ENCODE results near the gene LAMA4. TPM values are rescaled to one million over a fixed set of nuclear protein-coding genes. Genes with fewer than 3 reads are reported as not detected.
A peak's percentile ranks its signal among the peaks of the same experiment; 100 is the strongest.

Gene LAMA4
- total RNA-seq, 1 donor from 2014 or later: 103 TPM

DNA sequence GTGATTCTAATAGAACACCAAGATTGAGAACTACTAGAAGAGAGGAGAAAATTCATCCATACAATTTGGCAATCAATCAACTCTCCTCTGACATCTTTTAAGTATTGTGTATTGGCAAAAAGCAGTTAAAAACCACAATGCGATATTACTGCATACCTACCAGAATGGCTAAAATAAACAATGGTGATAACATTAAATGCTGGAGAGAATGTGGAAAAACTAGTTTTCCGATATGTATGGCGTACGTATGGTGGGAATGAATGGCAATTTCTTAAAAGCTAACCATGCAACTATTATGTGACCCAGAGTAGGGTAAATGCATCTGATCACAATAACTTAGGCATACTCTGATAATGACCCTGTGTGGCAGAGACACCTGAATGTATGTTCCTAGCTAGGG, 29.3 kb upstream of the LAMA4 start:
- TF ChIP-seq, protein P1, sequence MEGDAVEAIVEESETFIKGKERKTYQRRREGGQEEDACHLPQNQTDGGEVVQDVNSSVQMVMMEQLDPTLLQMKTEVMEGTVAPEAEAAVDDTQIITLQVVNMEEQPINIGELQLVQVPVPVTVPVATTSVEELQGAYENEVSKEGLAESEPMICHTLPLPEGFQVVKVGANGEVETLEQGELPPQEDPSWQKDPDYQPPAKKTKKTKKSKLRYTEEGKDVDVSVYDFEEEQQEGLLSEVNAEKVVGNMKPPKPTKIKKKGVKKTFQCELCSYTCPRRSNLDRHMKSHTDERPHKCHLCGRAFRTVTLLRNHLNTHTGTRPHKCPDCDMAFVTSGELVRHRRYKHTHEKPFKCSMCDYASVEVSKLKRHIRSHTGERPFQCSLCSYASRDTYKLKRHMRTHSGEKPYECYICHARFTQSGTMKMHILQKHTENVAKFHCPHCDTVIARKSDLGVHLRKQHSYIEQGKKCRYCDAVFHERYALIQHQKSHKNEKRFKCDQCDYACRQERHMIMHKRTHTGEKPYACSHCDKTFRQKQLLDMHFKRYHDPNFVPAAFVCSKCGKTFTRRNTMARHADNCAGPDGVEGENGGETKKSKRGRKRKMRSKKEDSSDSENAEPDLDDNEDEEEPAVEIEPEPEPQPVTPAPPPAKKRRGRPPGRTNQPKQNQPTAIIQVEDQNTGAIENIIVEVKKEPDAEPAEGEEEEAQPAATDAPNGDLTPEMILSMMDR (IDR thresholded peaks at IDR 0.05; ENCODE audit: borderline replicate concordance): no peak
- no peak overlapping the region for H3K4me3 ChIP-seq
- no peaks in the 10 kb centered on the region for H3K36me3 ChIP-seq
- no peaks in the 10 kb centered on the region for H3K9me3 ChIP-seq (replicated peaks)
- intact Hi-C loops (cut with micrococcal nuclease): no loop called here
- no peak overlapping the region for H3K27ac ChIP-seq (replicated peaks)
- DNase-seq: no peak
- H3K4me1 ChIP-seq: peaks cover 60% of the 10 kb centered on the region
- no peaks in the 10 kb centered on the region for H3K27me3 ChIP-seq (ENCODE audit: low read depth)

DNA sequence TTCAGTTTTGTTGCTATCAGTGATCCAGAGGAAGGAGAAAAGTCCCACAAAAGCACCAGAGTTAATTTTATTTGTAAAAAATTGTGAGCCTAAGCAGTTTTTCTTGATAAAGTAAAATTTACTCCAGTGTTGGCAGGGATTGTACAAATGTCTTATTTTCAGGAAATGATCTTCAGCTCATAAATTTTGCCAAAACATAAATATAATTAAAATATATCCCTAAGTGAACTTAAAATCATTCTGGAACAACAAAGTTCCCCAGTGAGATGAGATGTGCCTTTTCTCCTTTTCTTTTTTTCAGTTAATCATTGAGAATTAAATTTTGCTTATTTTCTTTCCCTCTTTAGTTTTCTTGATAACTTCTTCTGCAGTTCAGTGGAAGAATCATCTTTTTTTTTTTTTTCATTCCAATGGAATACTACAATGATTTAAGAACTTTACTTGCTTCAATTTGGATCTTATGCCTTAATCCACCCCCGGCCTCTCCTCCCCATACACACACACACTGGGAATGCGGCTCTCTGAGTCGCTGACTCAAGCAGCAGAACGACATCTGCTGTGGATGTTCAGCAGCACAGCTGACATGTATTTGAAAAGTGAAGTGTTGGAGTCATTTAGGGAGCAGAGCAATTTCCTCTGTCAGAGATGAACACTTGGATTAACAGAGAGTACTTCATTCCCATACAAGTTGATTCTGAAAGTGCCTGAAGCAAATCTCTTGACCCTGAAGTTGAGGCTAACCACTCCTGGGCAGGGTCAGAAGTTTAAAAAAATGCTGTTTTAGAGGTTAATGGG, 27.7 kb upstream of the LAMA4 start:
- peaks cover 63% of the 10 kb centered on the region for H3K4me1 ChIP-seq
- intact Hi-C loops (cut with micrococcal nuclease): no loop called here
- H3K27me3 ChIP-seq (ENCODE audit: low read depth): no peaks in the 10 kb centered on the region
- peak overlapping the region; percentile 77 for H3K27ac ChIP-seq (replicated peaks)
- no peaks in the 10 kb centered on the region for H3K36me3 ChIP-seq
- no peak overlapping the region for H3K4me3 ChIP-seq
- TF ChIP-seq, protein P1 (IDR thresholded peaks at IDR 0.05; ENCODE audit: borderline replicate concordance): peak; percentile 71
- peak; percentile 64 for DNase-seq
- no peaks in the 10 kb centered on the region for H3K9me3 ChIP-seq (replicated peaks)

DNA sequence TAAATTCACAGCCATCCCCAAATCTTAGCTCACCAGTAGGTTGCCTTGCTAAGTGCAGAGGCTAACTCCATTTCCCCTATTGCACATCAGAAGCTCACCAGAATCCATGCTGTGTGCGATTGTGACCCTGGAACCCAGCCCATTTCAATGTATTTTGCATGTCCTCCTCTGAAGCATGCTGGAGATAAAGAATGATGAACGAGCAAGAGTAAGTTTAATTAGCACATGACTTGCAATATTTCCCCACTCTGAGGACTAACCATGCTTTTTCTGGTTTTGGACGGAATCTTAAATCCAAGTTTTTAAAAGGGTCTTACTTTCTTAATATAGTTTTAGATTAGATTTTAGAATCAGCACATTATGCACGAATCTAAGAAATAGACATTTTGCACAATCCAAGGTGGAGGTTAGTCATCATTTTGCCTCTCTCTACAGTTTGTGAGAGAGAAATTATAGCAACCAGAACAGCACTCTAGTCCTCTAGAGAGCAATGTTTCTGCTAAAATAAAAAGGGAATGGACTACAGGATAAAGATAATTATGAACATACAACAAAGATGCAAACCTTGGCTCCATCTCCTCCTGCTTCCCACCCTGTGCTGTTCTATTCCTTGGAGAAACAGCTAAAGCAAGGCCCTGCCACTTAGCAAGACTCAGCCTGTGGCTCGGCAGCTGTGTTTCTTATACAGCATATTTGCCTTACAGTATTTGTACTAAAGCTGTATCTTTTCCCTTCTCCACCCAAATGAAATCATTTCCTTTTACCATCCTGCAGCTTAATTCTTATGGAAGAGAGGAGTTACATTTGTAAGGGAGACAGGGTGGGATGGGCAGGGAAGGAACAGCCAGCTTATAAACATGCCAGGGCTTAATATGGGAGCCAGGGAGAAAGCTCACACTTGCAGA, 24.9 kb upstream of the LAMA4 start:
- no peaks in the 10 kb centered on the region for H3K27me3 ChIP-seq (ENCODE audit: low read depth)
- H3K4me3 ChIP-seq: peak overlapping the region; percentile 4
- H3K9me3 ChIP-seq (replicated peaks): no peaks in the 10 kb centered on the region
- TF ChIP-seq, protein P1 (IDR thresholded peaks at IDR 0.05; ENCODE audit: borderline replicate concordance): no peak
- no peak for DNase-seq
- peaks cover 52% of the 10 kb centered on the region for H3K4me1 ChIP-seq
- no peaks in the 10 kb centered on the region for H3K36me3 ChIP-seq
- intact Hi-C loops (cut with micrococcal nuclease): no loop called here
- peak overlapping the region; percentile 77 for H3K27ac ChIP-seq (replicated peaks)

DNA sequence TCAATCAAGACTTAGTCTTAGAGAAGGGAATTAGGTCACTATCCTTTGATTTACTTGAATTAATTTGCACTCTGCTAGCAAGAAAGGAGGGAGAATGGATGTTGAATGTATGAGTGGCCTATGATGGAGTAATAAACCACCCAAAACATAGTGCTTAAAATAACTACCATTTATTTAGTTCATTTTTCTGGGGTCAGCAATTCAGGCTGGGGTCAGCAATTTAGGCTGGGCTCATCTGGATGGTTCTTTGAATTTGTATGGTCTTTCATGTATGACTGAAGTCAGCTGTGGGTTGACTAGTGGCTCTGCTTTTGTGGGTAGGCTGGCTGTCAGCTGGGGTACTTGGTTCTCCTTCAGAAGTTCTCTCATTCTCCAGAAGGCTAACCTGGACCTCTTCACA, 21.0 kb upstream of the LAMA4 start:
- no peaks in the 10 kb centered on the region for H3K36me3 ChIP-seq
- TF ChIP-seq, protein P1 (IDR thresholded peaks at IDR 0.05; ENCODE audit: borderline replicate concordance): no peak
- intact Hi-C loops (cut with micrococcal nuclease): no loop called here
- no peak overlapping the region for H3K27ac ChIP-seq (replicated peaks)
- no peaks in the 10 kb centered on the region for H3K27me3 ChIP-seq (ENCODE audit: low read depth)
- H3K4me3 ChIP-seq: no peak overlapping the region
- peaks cover 34% of the 10 kb centered on the region for H3K4me1 ChIP-seq
- H3K9me3 ChIP-seq (replicated peaks): no peaks in the 10 kb centered on the region
- DNase-seq: no peak

DNA sequence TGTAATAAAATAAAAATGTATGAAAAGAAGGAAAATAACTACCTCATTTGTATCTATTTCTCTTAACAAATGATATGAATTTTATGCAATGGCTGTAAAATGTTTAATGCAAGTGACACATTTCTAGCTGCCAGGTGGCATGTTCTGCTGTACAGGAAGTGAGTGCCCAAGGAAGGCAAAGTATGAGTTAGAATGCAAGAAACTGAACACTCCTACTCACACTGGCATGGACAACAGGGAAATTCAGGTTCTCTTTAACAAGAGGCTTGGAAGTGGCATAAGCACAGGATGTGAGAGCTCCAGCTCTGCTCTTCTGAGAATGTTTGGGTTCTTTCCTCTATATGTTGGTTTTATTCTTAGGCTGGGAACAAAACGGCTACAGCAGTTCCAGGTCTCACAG, 20.4 kb upstream of the LAMA4 start:
- TF ChIP-seq, protein P1 (IDR thresholded peaks at IDR 0.05; ENCODE audit: borderline replicate concordance): no peak
- H3K4me1 ChIP-seq: peaks cover 31% of the 10 kb centered on the region
- no peak overlapping the region for H3K27ac ChIP-seq (replicated peaks)
- no peak for DNase-seq
- no peaks in the 10 kb centered on the region for H3K9me3 ChIP-seq (replicated peaks)
- H3K36me3 ChIP-seq: no peaks in the 10 kb centered on the region
- no peaks in the 10 kb centered on the region for H3K27me3 ChIP-seq (ENCODE audit: low read depth)
- no peak overlapping the region for H3K4me3 ChIP-seq
- intact Hi-C loops (cut with micrococcal nuclease): no loop called here

All from left ventricle myocardium inferior (tissue), 1 donor.